ENCODE results near the gene MAFG. TPM values are rescaled to one million over a fixed set of nuclear protein-coding genes. Genes with fewer than 3 reads are reported as not detected.
A peak's percentile ranks its signal among the peaks of the same experiment; 100 is the strongest.

MAFG gene
- 19.1 and 28.0 TPM in 2 replicates for total RNA-seq (ENCODE audit: low replicate concordance)

DNA sequence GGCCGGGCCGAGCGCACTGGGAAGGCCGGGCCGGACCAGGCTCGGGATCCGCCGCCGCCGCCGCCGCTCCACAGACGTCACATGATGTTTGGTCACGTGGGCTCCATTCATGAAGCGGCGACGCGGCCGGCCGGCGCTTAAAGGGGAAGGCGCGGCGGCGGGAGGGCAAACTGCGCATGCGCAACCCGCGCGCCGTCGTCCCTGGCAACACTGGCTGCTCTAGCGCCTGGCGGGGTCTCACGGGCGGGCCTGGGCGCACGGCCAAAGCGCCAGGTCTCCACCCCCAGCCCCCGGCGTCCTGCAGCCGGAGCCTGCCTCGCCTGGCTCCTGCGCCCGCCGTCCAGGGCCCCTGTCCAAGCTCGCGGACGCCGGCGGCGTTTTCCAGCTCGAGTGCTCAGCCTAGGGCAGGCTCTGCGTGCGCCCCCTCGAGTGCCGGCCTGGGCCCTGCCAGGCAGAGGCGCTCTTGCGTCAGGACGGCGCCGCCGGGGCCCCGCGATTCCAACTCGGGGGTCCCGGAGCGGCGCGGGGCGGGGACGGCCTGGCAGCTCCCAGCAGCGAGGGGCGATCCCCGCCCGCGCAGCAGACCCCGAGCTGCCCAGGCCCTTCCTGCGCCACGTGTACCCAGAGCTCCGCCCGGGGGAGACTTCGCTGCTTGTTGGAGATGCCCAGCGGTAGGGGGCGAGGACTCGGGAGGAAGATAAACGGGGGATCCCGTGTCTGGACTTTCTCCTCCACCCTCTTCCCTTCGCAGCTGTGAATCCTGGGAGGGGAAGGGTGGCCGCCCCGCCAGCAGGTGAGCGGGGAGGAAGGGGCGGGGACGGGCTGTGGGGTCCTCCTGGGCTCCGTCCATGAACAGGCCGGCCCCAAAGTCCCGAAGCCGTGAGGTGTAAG is at the start of gene MAFG:
MAFG (minus strand) TSS at position 83 of the 891 bp plus-strand sequence. CDS start 4,550 bp downstream, outside the sequence.
- DNase-seq (ENCODE audit: low read depth), result peak; percentile 93
- H3K4me3 ChIP-seq (ENCODE audit: low read depth, low read length), result peak within 1 kb of the TSS; percentile 79
- TF ChIP-seq CTCF (IDR thresholded peaks at IDR 0.05; ENCODE audit: insufficient read depth, low read length), result peak; percentile 26

DNA sequence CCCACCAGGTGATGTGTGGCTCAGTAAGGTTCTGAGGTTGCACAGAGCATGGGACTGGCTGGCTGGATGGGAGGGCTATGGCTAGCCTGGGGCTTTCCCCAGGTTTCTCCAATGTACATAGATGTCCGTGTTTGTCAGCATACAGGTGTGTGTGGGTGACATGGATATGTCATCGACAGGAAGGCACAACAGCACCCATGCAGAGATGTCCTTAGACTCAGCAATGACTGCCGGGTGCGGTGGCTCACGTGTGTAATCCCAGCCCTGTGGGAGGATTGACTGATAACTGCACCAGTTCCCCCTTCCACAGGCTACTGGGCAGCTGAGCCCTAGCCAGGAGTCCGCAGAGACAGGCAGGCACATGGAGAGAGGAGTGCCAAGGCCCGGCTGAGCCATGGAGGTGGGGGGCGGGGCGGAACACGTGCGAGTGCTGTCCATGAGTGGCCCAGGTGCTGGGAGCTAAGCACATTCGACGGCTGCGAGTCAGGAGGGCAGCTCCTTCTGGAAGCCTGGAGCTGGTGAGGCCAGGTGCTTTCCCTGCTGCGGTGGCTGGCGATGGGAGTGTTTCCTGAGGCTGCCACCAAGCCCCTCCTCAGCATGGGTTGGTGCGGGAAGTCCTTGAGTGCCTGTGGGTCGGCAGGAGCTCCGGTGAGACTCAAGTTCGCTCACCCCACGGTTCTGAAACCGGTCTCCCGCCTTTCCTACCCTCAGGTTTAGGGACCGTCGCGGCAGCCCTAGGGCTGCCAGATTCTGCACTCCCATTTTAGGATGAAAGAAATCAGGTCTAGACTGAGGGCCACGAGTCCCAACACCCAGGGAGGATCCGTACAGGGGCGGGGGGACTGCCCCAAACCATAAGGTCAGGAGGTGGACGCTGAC is 49.0 kb upstream of the MAFG start:
- TF ChIP-seq CTCF (IDR thresholded peaks at IDR 0.05; ENCODE audit: insufficient read depth, low read length), result no peak
- no peak for DNase-seq (ENCODE audit: low read depth)
- peak overlapping the region; percentile 72 for H3K4me3 ChIP-seq (ENCODE audit: low read depth, low read length)

DNA sequence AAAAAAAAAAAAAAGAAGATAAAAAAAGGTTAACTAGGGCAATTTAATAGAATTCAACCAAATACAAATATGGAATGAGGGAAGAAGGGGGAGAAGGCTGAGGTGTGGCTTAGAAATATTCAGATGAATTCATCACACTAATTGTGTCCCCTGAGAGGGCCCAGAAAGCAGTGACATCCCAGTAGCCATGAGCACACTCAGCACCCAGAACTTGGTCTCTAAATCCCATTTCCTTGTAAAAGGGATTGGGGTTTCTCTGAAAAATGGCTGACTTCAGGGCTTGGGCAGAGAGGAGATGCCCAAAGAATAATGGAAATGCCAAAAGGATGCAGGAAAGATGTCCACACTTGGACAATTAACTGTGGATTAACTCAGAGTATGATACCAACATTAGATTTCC is 45.9 kb upstream of the MAFG start:
- no peak overlapping the region for H3K4me3 ChIP-seq (ENCODE audit: low read depth, low read length)
- no peak for DNase-seq (ENCODE audit: low read depth)
- no peak for TF ChIP-seq CTCF (IDR thresholded peaks at IDR 0.05; ENCODE audit: insufficient read depth, low read length)

GRCh38 chr17:81968850-81969812 is 41.6 kb upstream of the MAFG start:
- DNase-seq (ENCODE audit: low read depth), result no peak
- no peak overlapping the region for H3K4me3 ChIP-seq (ENCODE audit: low read depth, low read length)
- TF ChIP-seq CTCF (IDR thresholded peaks at IDR 0.05; ENCODE audit: insufficient read depth, low read length), result no peak

GRCh38 chr17:81968396-81968745 is 40.8 kb upstream of the MAFG start:
- no peak for TF ChIP-seq CTCF (IDR thresholded peaks at IDR 0.05; ENCODE audit: insufficient read depth, low read length)
- no peak for DNase-seq (ENCODE audit: low read depth)

More at GRCh38 chr17:81968396-81968745, 40.8 kb upstream of the MAFG start:
- H3K4me3 ChIP-seq (ENCODE audit: low read depth, low read length), result no peak overlapping the region

Measured in fibroblast of the aortic adventitia (primary cell).